ENCODE measurements around the gene HAO1. TPM values are rescaled to one million over a fixed set of nuclear protein-coding genes. Genes with fewer than 3 reads are reported as not detected.

HAO1 gene
- not detected for total RNA-seq (ENCODE audit: unreplicated experiment)
- long read RNA-seq = 0 reads

GRCh38 chr20:7940341-7940740 lies at the start of gene HAO1:
Gene HAO1, minus strand, starts transcription at chr20:7940458. Its CDS starts 36 bp downstream, at chr20:7940422.
- Mint-ChIP-seq H3K4me1 (ENCODE audit: unreplicated experiment) (no peaks in the 10 kb centered on the region), H3K9me3 (ENCODE audit: unreplicated experiment) (no peaks in the 10 kb centered on the region), H3K4me3 (ENCODE audit: unreplicated experiment) (no peak within 1 kb of the TSS), H3K27ac (ENCODE audit: unreplicated experiment) (no peak within 1 kb of the TSS), H3K36me3 (ENCODE audit: low read depth, unreplicated experiment) (no peaks in the 10 kb centered on the region), H3K27me3 (ENCODE audit: unreplicated experiment) (no peaks in the 10 kb centered on the region)
- DNase-seq (ENCODE audit: low spot score) = no peak
- TF ChIP-seq CTCF (IDR thresholded peaks at IDR 0.05; ENCODE audit: unreplicated experiment) = no peak

GRCh38 chr20:7989379-7989778 lies 49.1 kb upstream of the HAO1 start:
- H3K4me1 Mint-ChIP-seq (ENCODE audit: unreplicated experiment) = no peaks in the 10 kb centered on the region
- H3K27ac Mint-ChIP-seq (ENCODE audit: unreplicated experiment) = no peak overlapping the region
- no peaks in the 10 kb centered on the region for H3K27me3 Mint-ChIP-seq (ENCODE audit: unreplicated experiment)
- H3K9me3 Mint-ChIP-seq (ENCODE audit: unreplicated experiment) = no peaks in the 10 kb centered on the region
- peaks cover 9% of the 10 kb centered on the region for H3K36me3 Mint-ChIP-seq (ENCODE audit: low read depth, unreplicated experiment)
- TF ChIP-seq CTCF (IDR thresholded peaks at IDR 0.05; ENCODE audit: unreplicated experiment) = no peak
- no peak overlapping the region for H3K4me3 Mint-ChIP-seq (ENCODE audit: unreplicated experiment)
- no peak for DNase-seq (ENCODE audit: low spot score)

GRCh38 chr20:7985916-7986315 lies 45.7 kb upstream of the HAO1 start:
- Mint-ChIP-seq H3K27me3 (ENCODE audit: unreplicated experiment) (no peaks in the 10 kb centered on the region), H3K4me1 (ENCODE audit: unreplicated experiment) (no peaks in the 10 kb centered on the region), H3K9me3 (ENCODE audit: unreplicated experiment) (no peaks in the 10 kb centered on the region), H3K36me3 (ENCODE audit: low read depth, unreplicated experiment) (peaks cover 5% of the 10 kb centered on the region), H3K4me3 (ENCODE audit: unreplicated experiment) (no peak overlapping the region), H3K27ac (ENCODE audit: unreplicated experiment) (no peak overlapping the region)
- no peak for DNase-seq (ENCODE audit: low spot score)
- no peak for TF ChIP-seq CTCF (IDR thresholded peaks at IDR 0.05; ENCODE audit: unreplicated experiment)

GRCh38 chr20:7984192-7984591 lies 43.9 kb upstream of the HAO1 start:
- Mint-ChIP-seq H3K9me3 (ENCODE audit: unreplicated experiment) (no peaks in the 10 kb centered on the region), H3K36me3 (ENCODE audit: low read depth, unreplicated experiment) (peaks cover 5% of the 10 kb centered on the region), H3K27ac (ENCODE audit: unreplicated experiment) (no peak overlapping the region), H3K4me3 (ENCODE audit: unreplicated experiment) (no peak overlapping the region), H3K27me3 (ENCODE audit: unreplicated experiment) (no peaks in the 10 kb centered on the region), H3K4me1 (ENCODE audit: unreplicated experiment) (no peaks in the 10 kb centered on the region)
- no peak for TF ChIP-seq CTCF (IDR thresholded peaks at IDR 0.05; ENCODE audit: unreplicated experiment)
- DNase-seq (ENCODE audit: low spot score) = no peak

GRCh38 chr20:7981374-7981773 lies 41.1 kb upstream of the HAO1 start:
- H3K27ac Mint-ChIP-seq (ENCODE audit: unreplicated experiment) = no peak overlapping the region
- H3K4me1 Mint-ChIP-seq (ENCODE audit: unreplicated experiment) = no peaks in the 10 kb centered on the region
- TF ChIP-seq CTCF (IDR thresholded peaks at IDR 0.05; ENCODE audit: unreplicated experiment) = no peak
- H3K36me3 Mint-ChIP-seq (ENCODE audit: low read depth, unreplicated experiment) = peaks cover 5% of the 10 kb centered on the region
- H3K4me3 Mint-ChIP-seq (ENCODE audit: unreplicated experiment) = no peak overlapping the region
- H3K27me3 Mint-ChIP-seq (ENCODE audit: unreplicated experiment) = no peaks in the 10 kb centered on the region
- DNase-seq (ENCODE audit: low spot score) = no peak
- no peaks in the 10 kb centered on the region for H3K9me3 Mint-ChIP-seq (ENCODE audit: unreplicated experiment)

Data from endothelial cell (in vitro differentiated cells).